ENCODE measurements around the gene AGAP1.

Gene AGAP1

DNA sequence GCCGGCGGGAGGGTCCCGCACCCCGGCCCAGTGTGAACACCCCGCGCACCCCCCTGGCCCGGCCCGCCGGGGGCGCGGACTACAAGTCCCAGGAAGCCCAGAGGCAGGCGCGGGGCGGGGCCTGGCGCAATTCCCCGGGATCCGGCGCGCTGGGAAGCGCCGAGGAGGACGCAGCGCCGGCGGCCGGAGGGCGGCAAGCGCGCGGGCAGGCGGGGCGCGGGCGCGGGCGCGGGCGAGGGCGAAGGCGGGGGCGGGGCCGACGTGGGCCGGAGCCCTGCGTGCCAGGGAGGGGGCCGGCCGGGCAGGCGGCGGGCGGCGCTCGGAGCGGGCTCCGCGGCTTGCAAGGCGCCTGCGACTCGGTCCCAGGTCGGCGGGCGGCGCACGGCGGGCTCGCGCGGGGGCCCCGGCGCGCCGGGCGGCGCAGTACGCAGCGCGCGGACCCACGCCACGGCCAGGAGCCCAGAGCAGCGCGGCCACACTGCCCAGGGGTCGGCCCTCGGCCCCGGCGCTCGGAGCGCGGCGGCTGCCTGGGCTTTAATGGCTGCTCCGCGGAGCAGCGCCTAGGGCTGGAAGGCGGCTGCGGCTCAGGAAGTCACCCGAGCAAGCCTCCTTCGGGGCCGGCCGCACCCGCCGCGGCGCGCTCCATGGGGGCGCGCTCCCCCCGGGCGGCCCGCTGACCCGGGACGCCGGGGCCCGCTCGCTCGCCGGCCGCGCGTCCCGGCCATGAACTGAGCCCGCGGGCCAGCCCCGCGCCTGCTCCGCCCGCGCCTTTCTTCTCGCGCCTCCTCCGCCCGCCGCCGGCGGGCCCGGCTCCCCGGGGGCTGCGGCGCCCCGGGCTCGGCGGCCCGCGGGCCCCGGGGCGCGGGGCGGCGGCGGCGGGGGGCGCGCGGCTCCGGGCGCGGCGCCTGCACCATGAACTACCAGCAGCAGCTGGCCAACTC, at the start of gene AGAP1:
Gene AGAP1 (plus strand): TSS at position 269 of the 941 bp plus-strand sequence.
- Histone ChIP-seq H3K4me3 (ENCODE audit: low read depth in 1 of 2, low read length in 2 of 2) (peak within 1 kb of the TSS; percentile 64 to 79), H3K27ac (ENCODE audit: low read length) (no peak within 1 kb of the TSS), H3K36me3 (ENCODE audit: control insufficient read depth in 1 of 2, insufficient read depth in 2 of 2, low read length in 2 of 2) (no peaks in the 10 kb centered on the region), H3K4me1 (ENCODE audit: control insufficient read depth in 1 of 2, insufficient read depth in 2 of 2, low read length in 2 of 2) (peaks cover 0 to 21% of the 10 kb centered on the region in 2 donors), H3K9me3 (ENCODE audit: control insufficient read depth in 1 of 2, low read length in 2 of 2) (peaks cover 4 to 11% of the 10 kb centered on the region in 2 donors), H3K27me3 (ENCODE audit: low read depth, low read length) (no peaks in the 10 kb centered on the region)

DNA sequence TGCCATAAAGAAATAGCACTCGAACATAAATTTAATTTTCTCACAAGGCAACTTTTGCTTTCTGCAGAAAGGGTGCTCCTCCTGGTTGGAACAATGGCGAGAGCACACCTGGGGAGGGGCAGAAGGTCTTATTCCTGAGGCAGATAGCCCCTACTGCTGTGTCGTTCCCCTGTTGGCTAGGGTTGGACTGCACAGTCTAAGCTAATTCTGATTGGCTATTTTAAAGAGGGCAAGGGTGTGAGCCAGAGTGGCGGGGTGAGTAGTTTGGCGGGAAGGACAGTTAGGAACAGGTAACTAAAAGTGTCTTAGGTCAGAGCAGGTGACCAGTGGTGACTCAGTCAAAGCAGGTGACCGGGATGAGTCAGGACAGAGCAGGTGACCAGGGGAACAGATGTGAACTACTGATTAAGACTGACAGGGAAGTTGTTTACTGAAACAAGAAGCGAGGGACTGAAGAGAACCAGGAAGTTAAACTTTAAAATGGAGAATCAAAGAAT, 49.7 kb upstream of the AGAP1 start:
- H3K4me3 ChIP-seq (ENCODE audit: low read depth in 1 of 2, low read length in 2 of 2): no peak overlapping the region
- no peaks in the 10 kb centered on the region for H3K36me3 ChIP-seq (ENCODE audit: control insufficient read depth in 1 of 2, insufficient read depth in 2 of 2, low read length in 2 of 2)
- no peaks in the 10 kb centered on the region for H3K9me3 ChIP-seq (ENCODE audit: control insufficient read depth in 1 of 2, low read length in 2 of 2)
- H3K27ac ChIP-seq (ENCODE audit: low read length): no peak overlapping the region
- H3K27me3 ChIP-seq (ENCODE audit: low read depth, low read length): no peaks in the 10 kb centered on the region
- no peaks in the 10 kb centered on the region for H3K4me1 ChIP-seq (ENCODE audit: control insufficient read depth in 1 of 2, insufficient read depth in 2 of 2, low read length in 2 of 2)

DNA sequence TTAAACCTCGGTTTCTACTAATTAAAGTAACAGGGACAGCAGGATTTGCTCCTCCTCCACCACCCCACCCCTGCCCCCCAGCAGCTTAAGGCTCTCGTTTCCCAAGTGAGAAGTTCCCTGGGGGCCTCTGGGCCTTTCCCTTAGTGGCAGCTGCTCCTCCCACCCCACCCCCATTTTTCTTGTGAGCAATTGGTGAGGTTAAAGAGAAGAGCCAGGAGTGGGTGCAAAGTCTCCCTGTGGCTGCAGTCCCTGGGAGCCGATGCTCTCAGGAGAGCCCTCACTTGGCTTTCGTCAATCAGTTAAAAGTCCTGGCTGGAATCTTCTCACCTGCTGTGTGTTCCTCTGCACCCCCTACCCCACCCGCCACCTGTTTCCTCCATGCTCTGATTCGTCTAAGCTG, 48.7 kb upstream of the AGAP1 start:
- H3K27ac ChIP-seq (ENCODE audit: low read length): no peak overlapping the region
- H3K9me3 ChIP-seq (ENCODE audit: control insufficient read depth in 1 of 2, low read length in 2 of 2): no peaks in the 10 kb centered on the region
- H3K4me3 ChIP-seq (ENCODE audit: low read depth in 1 of 2, low read length in 2 of 2): no peak overlapping the region
- H3K27me3 ChIP-seq (ENCODE audit: low read depth, low read length): no peaks in the 10 kb centered on the region
- H3K4me1 ChIP-seq (ENCODE audit: control insufficient read depth in 1 of 2, insufficient read depth in 2 of 2, low read length in 2 of 2): no peaks in the 10 kb centered on the region
- H3K36me3 ChIP-seq (ENCODE audit: control insufficient read depth in 1 of 2, insufficient read depth in 2 of 2, low read length in 2 of 2): no peaks in the 10 kb centered on the region

- Histone ChIP-seq H3K27ac (ENCODE audit: low read length) (no peak overlapping the region), H3K27me3 (ENCODE audit: low read depth, low read length) (no peaks in the 10 kb centered on the region), H3K4me1 (ENCODE audit: control insufficient read depth in 1 of 2, insufficient read depth in 2 of 2, low read length in 2 of 2) (no peaks in the 10 kb centered on the region), H3K9me3 (ENCODE audit: control insufficient read depth in 1 of 2, low read length in 2 of 2) (no peaks in the 10 kb centered on the region), H3K36me3 (ENCODE audit: control insufficient read depth in 1 of 2, insufficient read depth in 2 of 2, low read length in 2 of 2) (no peaks in the 10 kb centered on the region), H3K4me3 (ENCODE audit: low read depth in 1 of 2, low read length in 2 of 2) (no peak overlapping the region)
Measured at GRCh38 chr2:235446082-235446481, 47.8 kb upstream of the AGAP1 start.

DNA sequence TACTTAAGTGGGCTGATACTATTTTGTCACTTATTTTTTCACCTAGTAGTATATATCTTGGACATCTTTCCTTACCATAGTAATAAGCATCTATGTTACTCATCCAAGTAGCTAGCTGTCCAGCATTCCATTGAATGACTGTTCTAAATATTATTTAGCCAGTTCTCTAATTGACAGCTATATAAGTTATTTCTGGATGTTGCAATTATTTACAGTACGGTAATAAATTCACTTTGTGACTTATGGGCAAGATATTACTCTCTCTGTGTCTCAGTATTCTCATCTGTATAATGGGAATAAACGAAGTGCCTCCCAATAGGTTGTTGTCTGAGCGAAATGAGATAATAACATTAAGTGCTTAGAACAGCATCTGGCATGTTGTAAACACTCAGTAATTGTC, 46.6 kb upstream of the AGAP1 start:
- Histone ChIP-seq H3K4me1 (ENCODE audit: control insufficient read depth in 1 of 2, insufficient read depth in 2 of 2, low read length in 2 of 2) (no peaks in the 10 kb centered on the region), H3K4me3 (ENCODE audit: low read depth in 1 of 2, low read length in 2 of 2) (no peak overlapping the region), H3K27ac (ENCODE audit: low read length) (no peak overlapping the region), H3K36me3 (ENCODE audit: control insufficient read depth in 1 of 2, insufficient read depth in 2 of 2, low read length in 2 of 2) (no peaks in the 10 kb centered on the region), H3K27me3 (ENCODE audit: low read depth, low read length) (no peaks in the 10 kb centered on the region), H3K9me3 (ENCODE audit: control insufficient read depth in 1 of 2, low read length in 2 of 2) (no peaks in the 10 kb centered on the region)

GRCh38 chr2:235449568-235449967, 44.3 kb upstream of the AGAP1 start:
- H3K27me3 ChIP-seq (ENCODE audit: low read depth, low read length): no peaks in the 10 kb centered on the region
- no peaks in the 10 kb centered on the region for H3K9me3 ChIP-seq (ENCODE audit: control insufficient read depth in 1 of 2, low read length in 2 of 2)
- no peak overlapping the region for H3K27ac ChIP-seq (ENCODE audit: low read length)
- no peaks in the 10 kb centered on the region for H3K4me1 ChIP-seq (ENCODE audit: control insufficient read depth in 1 of 2, insufficient read depth in 2 of 2, low read length in 2 of 2)
- no peaks in the 10 kb centered on the region for H3K36me3 ChIP-seq (ENCODE audit: control insufficient read depth in 1 of 2, insufficient read depth in 2 of 2, low read length in 2 of 2)
- no peak overlapping the region for H3K4me3 ChIP-seq (ENCODE audit: low read depth in 1 of 2, low read length in 2 of 2)

GRCh38 chr2:235453605-235454151, 40.2 kb upstream of the AGAP1 start:
- Histone ChIP-seq H3K27me3 (ENCODE audit: low read depth, low read length) (no peaks in the 10 kb centered on the region), H3K4me1 (ENCODE audit: control insufficient read depth in 1 of 2, insufficient read depth in 2 of 2, low read length in 2 of 2) (no peaks in the 10 kb centered on the region), H3K4me3 (ENCODE audit: low read depth in 1 of 2, low read length in 2 of 2) (no peak overlapping the region), H3K36me3 (ENCODE audit: control insufficient read depth in 1 of 2, insufficient read depth in 2 of 2, low read length in 2 of 2) (no peaks in the 10 kb centered on the region), H3K27ac (ENCODE audit: low read length) (no peak overlapping the region), H3K9me3 (ENCODE audit: control insufficient read depth in 1 of 2, low read length in 2 of 2) (no peaks in the 10 kb centered on the region)

GRCh38 chr2:235458839-235459273, 35.0 kb upstream of the AGAP1 start:
- no peak overlapping the region for H3K27ac ChIP-seq (ENCODE audit: low read length)
- H3K4me3 ChIP-seq (ENCODE audit: low read depth in 1 of 2, low read length in 2 of 2): no peak overlapping the region
- H3K36me3 ChIP-seq (ENCODE audit: control insufficient read depth in 1 of 2, insufficient read depth in 2 of 2, low read length in 2 of 2): no peaks in the 10 kb centered on the region
- no peaks in the 10 kb centered on the region for H3K9me3 ChIP-seq (ENCODE audit: control insufficient read depth in 1 of 2, low read length in 2 of 2)
- no peaks in the 10 kb centered on the region for H3K27me3 ChIP-seq (ENCODE audit: low read depth, low read length)
- H3K4me1 ChIP-seq (ENCODE audit: control insufficient read depth in 1 of 2, insufficient read depth in 2 of 2, low read length in 2 of 2): no peaks in the 10 kb centered on the region

- no peak overlapping the region for H3K4me3 ChIP-seq (ENCODE audit: low read depth in 1 of 2, low read length in 2 of 2)
- no peaks in the 10 kb centered on the region for H3K4me1 ChIP-seq (ENCODE audit: control insufficient read depth in 1 of 2, insufficient read depth in 2 of 2, low read length in 2 of 2)
- no peak overlapping the region for H3K27ac ChIP-seq (ENCODE audit: low read length)
- no peaks in the 10 kb centered on the region for H3K27me3 ChIP-seq (ENCODE audit: low read depth, low read length)
- H3K36me3 ChIP-seq (ENCODE audit: control insufficient read depth in 1 of 2, insufficient read depth in 2 of 2, low read length in 2 of 2): no peaks in the 10 kb centered on the region
- no peaks in the 10 kb centered on the region for H3K9me3 ChIP-seq (ENCODE audit: control insufficient read depth in 1 of 2, low read length in 2 of 2)
Measured at GRCh38 chr2:235460548-235461047, 33.2 kb upstream of the AGAP1 start.

- H3K36me3 ChIP-seq (ENCODE audit: control insufficient read depth in 1 of 2, insufficient read depth in 2 of 2, low read length in 2 of 2): no peaks in the 10 kb centered on the region
- H3K4me1 ChIP-seq (ENCODE audit: control insufficient read depth in 1 of 2, insufficient read depth in 2 of 2, low read length in 2 of 2): no peaks in the 10 kb centered on the region
- H3K4me3 ChIP-seq (ENCODE audit: low read depth in 1 of 2, low read length in 2 of 2): no peak overlapping the region
- H3K9me3 ChIP-seq (ENCODE audit: control insufficient read depth in 1 of 2, low read length in 2 of 2): no peaks in the 10 kb centered on the region
- no peak overlapping the region for H3K27ac ChIP-seq (ENCODE audit: low read length)
- H3K27me3 ChIP-seq (ENCODE audit: low read depth, low read length): no peaks in the 10 kb centered on the region
Measured at GRCh38 chr2:235461763-235462414, 32.0 kb upstream of the AGAP1 start.

DNA sequence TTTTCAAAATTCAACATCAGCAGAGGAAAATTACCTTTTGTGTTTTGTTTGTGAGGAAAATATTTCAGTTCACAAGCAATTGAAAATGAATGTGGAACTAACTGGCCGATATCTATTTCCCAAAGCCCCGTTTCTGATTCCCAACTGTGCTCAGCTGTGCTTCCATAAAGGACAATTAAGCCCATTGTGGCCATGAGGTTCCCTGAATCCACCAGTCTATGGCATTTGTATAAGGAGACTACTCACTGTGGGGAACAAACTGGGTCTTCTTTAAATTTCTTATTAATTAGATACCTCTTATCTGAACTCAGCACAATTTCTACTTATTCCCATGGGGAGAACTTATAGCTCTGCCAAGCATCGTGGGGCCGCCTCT, 31.4 kb upstream of the AGAP1 start:
- Histone ChIP-seq H3K27me3 (ENCODE audit: low read depth, low read length) (no peaks in the 10 kb centered on the region), H3K36me3 (ENCODE audit: control insufficient read depth in 1 of 2, insufficient read depth in 2 of 2, low read length in 2 of 2) (no peaks in the 10 kb centered on the region), H3K27ac (ENCODE audit: low read length) (no peak overlapping the region), H3K4me1 (ENCODE audit: control insufficient read depth in 1 of 2, insufficient read depth in 2 of 2, low read length in 2 of 2) (no peaks in the 10 kb centered on the region), H3K9me3 (ENCODE audit: control insufficient read depth in 1 of 2, low read length in 2 of 2) (no peaks in the 10 kb centered on the region), H3K4me3 (ENCODE audit: low read depth in 1 of 2, low read length in 2 of 2) (no peak overlapping the region)

Measured in muscle layer of duodenum (tissue), 2 donors.